CD4-positive, alpha-beta T cell treated with Interferon alpha-2 for 1 hour (primary cell): ENCODE data around the gene SLC9A9.

Experiments
- DNase-seq, 2 donors: peaks; one replicate each; pipeline ENCODE4 v3.0.0-alpha.2; 2020 to 2022

Gene SLC9A9

GRCh38 chr3:143437405-143437804 lies 410.9 kb downstream of the SLC9A9 start:
- DNase-seq: no peak

- DNase-seq: no peak
These were observed 411.9 kb downstream of the SLC9A9 start for GRCh38 chr3:143436231-143436930.

GRCh38 chr3:143433787-143434378 lies 414.4 kb downstream of the SLC9A9 start:
- DNase-seq: peak in 1 of 2 donors; percentile 28

- DNase-seq: peak in 1 of 2 donors; percentile 15
These were observed 417.0 kb downstream of the SLC9A9 start for GRCh38 chr3:143431298-143431697.

GRCh38 chr3:143430568-143430967 lies 417.7 kb downstream of the SLC9A9 start:
- DNase-seq: no peak

- DNase-seq: no peak
These were observed 418.4 kb downstream of the SLC9A9 start for GRCh38 chr3:143429628-143430514.

- no peak for DNase-seq
These were observed 420.0 kb downstream of the SLC9A9 start for GRCh38 chr3:143428294-143428693.

GRCh38 chr3:143427631-143428030 lies 420.6 kb downstream of the SLC9A9 start:
- no peak for DNase-seq

GRCh38 chr3:143424874-143425273 lies 423.4 kb downstream of the SLC9A9 start:
- no peak for DNase-seq

- no peak for DNase-seq
These were observed 426.7 kb downstream of the SLC9A9 start for GRCh38 chr3:143421556-143421955.

GRCh38 chr3:143419611-143420010 lies 428.7 kb downstream of the SLC9A9 start:
- no peak for DNase-seq

GRCh38 chr3:143418391-143418790 lies 429.9 kb downstream of the SLC9A9 start:
- no peak for DNase-seq

GRCh38 chr3:143416229-143416628 lies 432.0 kb downstream of the SLC9A9 start:
- DNase-seq: no peak

GRCh38 chr3:143414571-143415253 lies 433.6 kb downstream of the SLC9A9 start:
- DNase-seq: no peak

GRCh38 chr3:143413372-143413771 lies 434.9 kb downstream of the SLC9A9 start:
- no peak for DNase-seq

GRCh38 chr3:143412084-143412483 lies 436.2 kb downstream of the SLC9A9 start:
- DNase-seq: no peak

GRCh38 chr3:143410259-143410658 lies 438.0 kb downstream of the SLC9A9 start:
- DNase-seq: no peak

GRCh38 chr3:143408771-143409170 lies 439.5 kb downstream of the SLC9A9 start:
- no peak for DNase-seq

GRCh38 chr3:143402602-143403001 lies 445.7 kb downstream of the SLC9A9 start:
- no peak for DNase-seq

- no peak for DNase-seq
These were observed 451.5 kb downstream of the SLC9A9 start for GRCh38 chr3:143396790-143397189.

- no peak for DNase-seq
These were observed 458.9 kb downstream of the SLC9A9 start for GRCh38 chr3:143389388-143389787.

GRCh38 chr3:143387425-143387824 lies 460.8 kb downstream of the SLC9A9 start:
- DNase-seq: no peak

GRCh38 chr3:143384076-143384475 lies 464.2 kb downstream of the SLC9A9 start:
- DNase-seq: no peak
